RWPE1 (cell line): Measurements from ENCODE around the gene ZNF805.

Source experiments
- CTCF ChIA-PET: fragments of 350-600 bp; sonication (Branson Sonifier 250); formaldehyde crosslinking; extraction: SDS; loops from one replicate; lab custom pipeline; 2021; lab: Yijun Ruan, JAX
- POLR2A ChIA-PET: fragments of 400-600 bp; formaldehyde crosslinking; extraction: SDS; loops from one replicate; lab custom pipeline; 2020; ENCODE audit warnings: antibody characterized with exemption; ENCODE audit not compliant: low non-redundant PET; lab: Yijun Ruan, JAX
- DNase-seq: peaks from one replicate; pipeline ENCODE4 v3.0.0; 2012; ENCODE audit warnings: low spot score
- H3K27ac ChIP-seq: fragments of 450-650 bp; 2 replicates; pipeline ENCODE4 v1.5.1; 2017
- CTCF ChIP-seq: fragments of 450-650 bp; conservative IDR thresholded peaks from 2 replicates; pipeline ENCODE4 v1.5.1; 2017; ENCODE audit warnings: low read depth, mild to moderate bottlenecking

ZNF805 gene

DNA sequence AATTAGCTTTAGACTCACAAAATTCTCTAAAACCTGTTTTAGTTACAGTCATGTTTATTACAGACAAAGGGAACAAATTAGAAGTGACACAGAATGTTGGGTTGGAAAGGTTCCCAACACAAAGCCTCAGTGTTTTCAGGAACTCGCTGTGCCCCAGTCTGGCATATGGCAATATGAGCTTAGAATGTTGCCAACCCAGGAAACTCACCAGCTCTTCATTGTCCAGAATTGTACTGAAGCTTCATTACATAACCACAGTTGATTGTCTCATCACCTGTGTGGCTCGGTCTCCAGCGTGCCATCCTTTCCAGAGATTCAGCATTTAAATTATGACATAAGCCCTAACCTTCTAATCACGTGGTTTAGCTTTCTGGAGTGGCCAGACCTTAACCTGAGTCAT lies 30.1 kb upstream of the ZNF805 start:
- POLR2A ChIA-PET, result interaction anchor here (0.6 kb wide), 1 partner anchor 59 kb away, joined by 5 read pairs; no protein-coding TSS in a partner anchor

GRCh38 chr19:57212109-57212508 lies 28.3 kb upstream of the ZNF805 start:
- POLR2A ChIA-PET, result no interaction called here
- CTCF ChIA-PET, result no interaction called here
- no peak for DNase-seq
- no peak overlapping the region for H3K27ac ChIP-seq
- TF ChIP-seq CTCF, result no peak

More for the DNA sequence above, 30.1 kb upstream of the ZNF805 start:
- no peak overlapping the region for H3K27ac ChIP-seq
- CTCF ChIA-PET, result no interaction called here
- no peak for TF ChIP-seq CTCF
- no peak for DNase-seq

DNA sequence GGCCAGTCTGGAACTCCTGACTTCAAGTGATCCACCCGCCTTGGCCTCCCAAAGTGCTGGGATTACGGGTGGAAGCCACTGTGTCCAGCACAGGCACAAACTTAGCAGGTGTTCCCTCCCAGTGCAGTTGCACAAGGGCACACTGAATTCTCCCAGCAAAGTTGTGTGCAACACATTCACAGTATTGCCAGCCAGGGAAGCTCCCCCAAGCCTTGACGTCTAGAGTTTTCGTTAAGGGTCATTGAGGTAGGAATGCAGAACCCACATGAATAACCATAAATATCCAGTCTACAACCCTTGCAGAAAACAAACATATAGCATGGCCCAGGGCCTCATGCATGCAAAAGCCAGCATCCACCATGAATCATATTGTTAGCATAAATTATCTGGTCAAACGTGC lies 12.9 kb upstream of the ZNF805 start:
- CTCF ChIA-PET, result no interaction called here

GRCh38 chr19:57231686-57232085 lies 8.7 kb upstream of the ZNF805 start:
- no peak for DNase-seq
- CTCF ChIA-PET, result no interaction called here
- POLR2A ChIA-PET, result no interaction called here
- H3K27ac ChIP-seq, result no peak overlapping the region
- no peak for TF ChIP-seq CTCF

More for the DNA sequence above, 12.9 kb upstream of the ZNF805 start:
- H3K27ac ChIP-seq, result no peak overlapping the region
- no peak for DNase-seq
- TF ChIP-seq CTCF, result no peak
- POLR2A ChIA-PET, result no interaction called here

- H3K27ac ChIP-seq, result no peak overlapping the region
- no peak for DNase-seq
- ChIA-PET CTCF (no interaction called here), POLR2A (no interaction called here)
- TF ChIP-seq CTCF, result no peak
These were observed 7.2 kb upstream of the ZNF805 start for GRCh38 chr19:57233207-57233606.

GRCh38 chr19:57239982-57240310 lies 486 bp upstream of the ZNF805 start:
- peak overlapping the region; percentile 84 for H3K27ac ChIP-seq
- POLR2A ChIA-PET, result interaction anchor here (0.6 kb wide), 1 partner anchor 22 kb away, joined by 3 read pairs; no protein-coding TSS in a partner anchor
- TF ChIP-seq CTCF, result no peak
- DNase-seq, result peak; percentile 8
- CTCF ChIA-PET, result interaction anchor here (0.6 kb wide), 1 partner anchor 1448 kb away, joined by 3 read pairs; no protein-coding TSS in a partner anchor

GRCh38 chr19:57241176-57241575 lies 744 bp downstream of the ZNF805 start:
- no peak for DNase-seq
- CTCF ChIA-PET, result interaction anchor here (0.5 to 0.8 kb wide), 2 partner anchors 9 to 18 kb away, joined by 3 read pairs; no protein-coding TSS in a partner anchor

More at GRCh38 chr19:57241176-57241575, 744 bp downstream of the ZNF805 start:
- H3K27ac ChIP-seq, result peak overlapping the region; percentile 84
- TF ChIP-seq CTCF, result no peak
- POLR2A ChIA-PET, result no interaction called here
